SHP77 (cell line): ENCODE data around the gene AAR2.

Experiments used
- DNase-seq, 2 experiments: peaks; one replicate each; lab custom pipeline; 2025; lab: John Stamatoyannopoulos, UW

The AAR2 gene

DNA sequence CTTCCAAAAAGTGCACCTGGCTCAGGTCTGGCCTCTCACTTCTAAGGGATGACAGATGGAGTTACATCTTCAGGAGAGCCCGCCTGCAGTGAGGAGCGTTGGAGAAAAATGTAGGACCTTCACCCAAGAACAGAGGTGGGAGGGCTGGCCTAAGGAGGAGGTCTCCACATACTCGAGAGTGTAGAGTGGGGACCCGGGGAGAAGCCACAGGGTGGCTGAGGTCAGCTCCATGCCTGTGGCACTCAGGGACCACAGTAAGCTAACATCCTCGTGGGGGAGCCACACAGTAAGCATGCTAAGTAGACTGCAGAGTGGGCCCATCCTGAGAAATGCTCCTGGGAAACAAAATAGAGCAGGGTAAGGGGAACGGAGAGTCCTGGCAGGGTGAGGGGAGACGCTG, 24.0 kb downstream of the AAR2 start:
- no peak for DNase-seq

- DNase-seq, result no peak
These were observed 25.3 kb downstream of the AAR2 start for GRCh38 chr20:36261389-36262105.

- no peak for DNase-seq
These were observed 26.2 kb downstream of the AAR2 start for GRCh38 chr20:36262440-36262839.

- no peak for DNase-seq
These were observed 28.4 kb downstream of the AAR2 start for GRCh38 chr20:36264426-36265246.

DNA sequence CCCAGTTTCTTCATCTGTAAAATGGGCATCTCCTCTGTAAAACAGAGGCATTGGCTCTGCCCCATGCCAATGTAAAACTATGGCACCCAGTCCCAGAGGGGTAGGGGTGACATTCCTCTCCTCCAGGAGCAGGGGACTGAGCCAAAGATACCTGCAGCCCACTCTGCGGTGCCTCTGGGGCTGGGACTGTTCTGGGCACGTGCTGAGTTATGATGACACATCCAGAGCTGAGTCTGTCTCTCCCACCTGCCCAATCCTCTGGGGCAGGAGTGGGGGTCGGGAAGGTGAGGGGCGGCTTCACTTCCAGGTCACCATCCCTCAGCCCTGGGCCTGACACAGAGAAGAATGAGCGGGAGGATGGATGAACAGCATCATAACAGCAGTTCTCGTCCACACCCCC, 29.9 kb downstream of the AAR2 start:
- DNase-seq, result no peak

DNA sequence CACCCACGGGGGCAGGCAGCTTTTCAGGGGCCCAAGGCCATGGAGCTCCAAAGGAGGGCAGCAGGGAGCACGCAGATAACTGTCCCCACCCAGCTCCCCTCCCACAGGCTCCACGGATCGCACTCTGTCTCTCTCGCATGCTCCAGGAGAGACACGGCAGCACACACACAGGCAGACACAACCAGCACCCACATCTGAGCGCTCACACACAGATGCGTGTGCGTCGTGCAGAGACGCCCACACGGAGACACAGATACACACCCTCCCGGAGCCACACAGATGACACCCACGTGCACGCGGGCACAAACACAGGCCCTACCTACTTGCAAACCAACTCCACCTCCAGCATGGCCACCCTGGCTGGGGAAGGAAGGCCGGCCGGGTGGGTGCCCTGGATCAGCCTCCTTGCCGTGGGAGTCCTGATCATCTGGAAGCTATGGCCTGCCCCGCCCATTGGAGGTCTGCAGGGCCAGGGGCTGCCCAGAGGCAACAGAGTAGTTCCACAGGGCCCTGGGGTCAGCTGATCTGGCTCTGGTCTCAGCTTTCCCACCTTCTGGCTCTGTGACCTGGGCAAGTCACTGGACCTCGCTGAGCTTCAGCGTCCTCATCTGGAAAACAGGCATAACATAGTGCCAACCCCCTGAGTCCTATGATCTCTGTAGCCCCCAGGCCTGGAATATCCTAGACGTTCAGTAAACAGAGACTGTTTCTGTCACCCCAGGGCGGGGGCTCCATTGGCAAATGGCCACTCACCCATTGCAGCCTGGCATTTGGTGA, 31.5 kb downstream of the AAR2 start:
- DNase-seq, result no peak

GRCh38 chr20:36268440-36269342, 32.4 kb downstream of the AAR2 start:
- DNase-seq, result no peak

DNA sequence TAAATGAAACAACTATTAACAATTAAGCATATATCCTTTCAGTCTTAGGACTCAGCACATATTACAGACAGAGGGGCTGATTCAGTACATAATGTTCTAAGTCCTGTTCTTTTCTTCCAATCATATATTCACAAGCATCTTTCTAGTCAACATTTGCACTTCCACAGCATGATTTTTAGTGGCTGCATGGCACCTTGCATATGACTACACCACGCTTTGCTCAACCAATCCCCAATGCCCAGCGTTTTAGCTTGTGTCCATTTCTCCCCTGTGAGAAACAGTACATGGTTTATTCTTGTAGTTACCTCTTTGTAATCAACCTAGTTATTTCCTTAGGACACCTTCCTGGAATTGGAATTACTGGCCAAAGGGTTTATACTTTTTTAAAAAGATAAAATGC, 33.2 kb downstream of the AAR2 start:
- DNase-seq, result no peak

DNA sequence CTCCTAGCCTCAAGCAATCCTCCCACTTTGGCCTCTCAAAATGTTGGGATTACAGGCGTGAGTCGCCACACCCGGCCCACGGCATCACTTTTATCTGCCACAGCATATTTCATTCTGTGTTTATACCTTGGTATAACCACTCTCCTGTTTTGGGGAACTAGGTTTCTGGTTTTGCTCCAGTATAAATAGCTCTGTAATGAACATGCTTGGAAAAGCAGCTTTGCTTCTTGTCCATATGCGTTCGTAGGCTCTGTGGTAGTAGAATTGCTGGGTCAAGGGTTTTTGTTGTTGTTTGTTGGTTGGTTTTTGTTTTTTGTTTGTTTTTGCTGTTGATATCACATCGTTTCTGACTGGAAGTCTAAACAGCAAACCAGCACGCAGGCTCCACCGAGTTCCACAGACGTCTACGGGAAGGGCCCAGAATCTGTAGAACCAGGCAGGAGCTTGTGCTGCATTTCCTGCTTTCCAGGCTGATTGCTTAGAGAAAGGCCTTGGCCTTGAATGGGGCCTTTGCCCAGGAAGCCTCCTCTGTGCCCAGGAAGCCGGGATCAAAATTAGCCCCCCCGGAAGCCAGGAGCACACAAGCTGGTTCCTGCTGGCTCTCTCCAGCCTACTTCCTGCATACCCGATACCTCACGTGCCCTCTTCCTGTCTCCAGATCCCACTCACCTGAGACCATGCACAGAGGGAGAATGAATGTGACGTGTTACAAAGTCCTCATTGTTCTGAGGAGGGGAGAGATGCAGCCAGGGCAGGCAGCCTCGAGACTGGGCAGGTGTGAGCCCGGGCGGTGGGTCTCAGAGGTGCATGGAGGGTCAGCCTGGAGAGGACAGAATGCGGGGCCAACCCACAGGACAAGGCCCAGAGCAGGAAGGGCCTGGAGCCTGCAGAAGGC, 34.7 kb downstream of the AAR2 start:
- DNase-seq, result no peak

- no peak for DNase-seq
These were observed 35.6 kb downstream of the AAR2 start for GRCh38 chr20:36271639-36272546.

- no peak for DNase-seq
These were observed 36.4 kb downstream of the AAR2 start for GRCh38 chr20:36272547-36273220.

DNA sequence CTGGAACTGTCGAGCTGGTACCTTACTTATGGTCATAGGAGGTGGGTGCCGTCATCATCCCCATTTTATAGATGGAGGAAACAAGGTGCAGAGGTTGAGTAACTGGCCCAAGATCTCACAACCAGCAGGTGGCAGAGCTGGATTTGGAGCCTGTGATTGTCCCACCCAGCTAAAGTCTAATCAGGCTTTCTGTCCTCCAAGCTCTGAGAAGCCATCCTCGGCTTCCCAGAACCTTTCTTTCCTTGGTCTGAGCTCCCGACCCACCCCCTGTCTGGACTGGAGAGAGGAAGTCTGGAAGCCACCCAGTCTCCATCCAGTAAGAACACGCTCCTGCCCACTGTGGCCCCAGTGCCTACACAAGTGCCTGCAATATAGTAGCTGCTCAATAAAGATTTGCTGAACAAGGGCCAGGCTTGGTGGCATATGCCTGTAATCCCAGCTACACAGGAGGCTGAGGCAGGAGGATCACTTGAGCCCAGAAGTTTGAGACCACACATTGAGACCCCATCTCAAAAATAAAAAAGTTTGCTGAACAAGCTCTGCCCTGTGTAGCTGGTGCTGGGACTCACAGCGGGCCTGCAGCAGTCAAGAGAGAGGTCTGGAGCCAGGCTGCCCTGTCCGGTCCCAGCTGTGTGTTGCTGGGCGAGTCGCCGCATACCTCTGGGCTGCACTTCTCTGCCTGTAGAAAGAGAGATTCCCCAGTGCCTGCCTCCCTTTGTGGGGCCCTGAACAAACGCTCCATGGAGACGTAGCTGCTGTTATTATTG, 37.3 kb downstream of the AAR2 start:
- DNase-seq, result peak in 1 of 2 experiments; percentile 26

DNA sequence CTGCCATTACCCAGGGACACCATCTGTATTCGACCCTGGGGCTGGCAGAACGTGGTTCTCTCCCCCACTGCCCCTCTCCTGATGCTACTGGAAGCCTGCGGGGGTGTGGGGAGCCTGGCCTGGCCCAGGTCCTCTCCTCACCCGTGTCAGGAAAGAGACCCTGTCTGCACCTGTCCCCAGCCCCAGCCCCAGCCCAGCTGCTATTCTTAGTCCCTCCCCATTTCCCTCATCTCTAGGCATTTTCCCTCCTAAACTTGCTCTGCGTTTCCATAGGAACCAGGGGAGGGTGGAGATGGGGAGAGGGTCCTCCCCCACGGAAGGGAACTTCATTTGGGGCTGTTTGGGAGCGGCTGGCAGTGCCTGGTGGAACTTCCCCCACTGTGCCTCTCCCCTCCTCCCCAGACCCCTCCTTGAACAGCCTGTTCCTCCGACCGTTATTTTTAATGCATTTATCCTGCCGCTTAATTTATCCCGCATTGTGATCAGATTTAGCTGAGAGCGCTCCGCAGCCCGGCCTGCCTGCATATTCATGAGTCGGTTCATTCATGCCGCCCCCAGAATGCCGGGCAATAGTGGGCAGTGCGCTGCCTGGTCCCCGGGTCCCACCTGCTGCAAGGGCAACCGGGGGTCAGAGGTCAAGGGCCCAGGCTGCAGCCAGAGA, 38.0 kb downstream of the AAR2 start:
- no peak for DNase-seq

DNA sequence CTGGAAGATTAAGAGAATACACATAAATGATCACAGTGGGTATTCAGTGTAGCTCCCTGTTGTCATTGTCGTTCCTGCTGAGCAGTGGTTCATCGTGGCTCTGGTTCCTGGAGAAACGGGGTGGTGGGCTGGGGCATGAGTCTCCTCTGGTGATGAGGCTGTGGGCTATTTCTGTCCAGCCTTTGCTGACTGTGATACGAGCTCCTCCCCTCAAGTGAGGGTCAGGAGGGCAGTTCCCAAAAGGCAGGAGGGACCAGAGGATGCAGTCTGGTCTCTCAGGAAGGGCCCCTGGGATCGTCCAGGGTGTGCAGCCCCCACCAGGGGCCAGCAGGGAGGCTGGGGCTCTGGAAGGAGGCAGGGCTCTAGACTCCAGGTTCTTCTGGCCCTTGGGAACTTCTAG, 38.7 kb downstream of the AAR2 start:
- DNase-seq, result no peak

- DNase-seq, result no peak
These were observed 39.3 kb downstream of the AAR2 start for GRCh38 chr20:36275441-36276189.

- DNase-seq, result no peak
These were observed 41.3 kb downstream of the AAR2 start for GRCh38 chr20:36277546-36277945.

DNA sequence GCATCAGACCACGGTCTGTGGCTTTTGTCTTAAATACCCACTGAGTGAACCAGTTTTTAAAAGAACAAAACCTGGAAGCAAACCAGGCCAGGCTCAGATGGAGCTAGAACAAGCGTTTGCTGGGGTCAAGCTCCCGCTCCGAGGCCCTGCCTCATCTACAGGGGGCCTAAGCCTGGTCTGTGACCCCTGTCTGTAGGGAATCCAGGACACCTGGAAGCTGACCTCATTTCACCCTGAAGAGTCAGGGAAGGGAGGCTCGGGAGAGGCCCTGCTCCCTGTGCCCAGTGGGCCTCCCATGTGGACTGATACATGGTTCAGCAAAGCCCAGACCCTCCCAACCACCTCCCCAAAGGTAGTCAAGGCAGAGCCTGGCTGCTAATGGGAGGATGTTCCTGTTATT, 43.1 kb downstream of the AAR2 start:
- no peak for DNase-seq
